GM12878 (cell line): ENCODE measurements around the gene BMPR1B. TPM values are rescaled to one million over a fixed set of nuclear protein-coding genes. Genes with fewer than 3 reads are reported as not detected.
A peak's percentile ranks its signal among the peaks of the same experiment; 100 is the strongest.

Experiments used
- ATAC-seq: fragments of 200-7000 bp; cut with Tn5 transposase; 3 replicates; pipeline ENCODE4 v1.9.1; 2020; ENCODE audit warnings: mild to moderate bottlenecking, moderate library complexity
- BruUV-seq: library from RNA; stranded (reverse); fragments of 400-500 nt; replicated peaks from 2 replicates; lab custom pipeline; 2021; lab: Mats Ljungman, UMichigan
- CTCF ChIA-PET: fragments of 300-600 bp; sonication (Branson Sonifier 250); formaldehyde crosslinking; extraction: SDS; loops from one replicate; lab custom pipeline; 2021; ENCODE audit warnings: inconsistent platforms; lab: Yijun Ruan, JAX
- POLR2A ChIA-PET: fragments of 350-600 bp; formaldehyde crosslinking; extraction: SDS; loops from one replicate; lab custom pipeline; 2021; ENCODE audit warnings: inconsistent platforms; lab: Charles Lee
- RAD21 ChIA-PET: fragments of 300-600 bp; sonication (Branson Sonifier 250); formaldehyde crosslinking; loops from one replicate; lab custom pipeline; 2023; ENCODE audit warnings: antibody characterized with exemption; ENCODE audit not compliant: unreplicated experiment; lab: Charles Lee
- SMC1A ChIA-PET: fragments of 300-600 bp; sonication (Branson Sonifier 250); formaldehyde crosslinking; loops from one replicate; lab custom pipeline; 2023; ENCODE audit not compliant: unreplicated experiment, uncharacterized antibody; lab: Charles Lee
- DNase-seq: peaks from one replicate; pipeline ENCODE4 v3.0.0-alpha.2; 2011; ENCODE audit warnings: low read depth, low spot score
- FAIRE-seq: peaks from 3 replicates; lab custom pipeline; 2011; peaks lifted over from hg19 to GRCh38; lab: Jason Lieb, UNC
- H2AFZ ChIP-seq: 2 replicates; pipeline ENCODE4 v1.6.0; 2011; ENCODE audit warnings: low read depth, low read length, control low read depth; ENCODE audit not compliant: control insufficient read depth
- H3K27ac ChIP-seq: 2 replicates; pipeline ENCODE4 v1.5.1; 2011; ENCODE audit warnings: control low read depth; ENCODE audit not compliant: control insufficient read depth, insufficient read depth
- H3K27me3 ChIP-seq, 2 experiments: replicated peaks in 1 of 2; 2 replicates each; pipeline versions ENCODE4 v1.6.0 to v1.6.1; 2011; ENCODE audit warnings: low read length in 1 of 2; ENCODE audit not compliant: control insufficient read depth in 2 of 2, insufficient read depth in 2 of 2
- H3K36me3 ChIP-seq, 2 experiments: 2 replicates each; pipeline ENCODE4 v1.5.1; 2011; ENCODE audit warnings: low read length in 1 of 2; ENCODE audit not compliant: control insufficient read depth in 2 of 2, insufficient read depth in 2 of 2
- H3K4me1 ChIP-seq: 2 replicates; pipeline ENCODE4 v1.6.1; 2011; ENCODE audit warnings: mild to moderate bottlenecking, low read length, moderate library complexity, mixed read lengths; ENCODE audit not compliant: control insufficient read depth, insufficient read depth
- H3K4me2 ChIP-seq: 2 replicates; pipeline ENCODE4 v1.6.0; 2011; ENCODE audit warnings: control low read depth; ENCODE audit not compliant: control insufficient read depth, insufficient read depth
- H3K4me3 ChIP-seq: fragments of 200-600 bp; sonication (generic); 2 replicates; pipeline ENCODE4 v1.5.1; 2016
- H3K79me2 ChIP-seq: 2 replicates; pipeline ENCODE4 v1.6.0; 2011; ENCODE audit warnings: low read length; ENCODE audit not compliant: control insufficient read depth, insufficient read depth
- H3K9ac ChIP-seq: 2 replicates; pipeline ENCODE4 v1.8.0; 2011; ENCODE audit warnings: low read length, control low read depth, mixed read lengths; ENCODE audit not compliant: control insufficient read depth, insufficient read depth
- H3K9me3 ChIP-seq: replicated peaks from 3 replicates; pipeline ENCODE4 v1.5.1; 2011; ENCODE audit warnings: mild to moderate bottlenecking, low read length; ENCODE audit not compliant: control insufficient read depth, insufficient read depth
- H4K20me1 ChIP-seq: 2 replicates; pipeline ENCODE4 v1.6.0; 2011; ENCODE audit not compliant: control insufficient read depth, insufficient read depth
- HDGF ChIP-seq: fragments of 450-650 bp; IDR thresholded peaks from 2 replicates; pipeline ENCODE4 v1.6.1; 2016; ENCODE audit warnings: antibody characterized with exemption
- RAD21 ChIP-seq: IDR thresholded peaks from 2 replicates; pipeline ENCODE4 v1.6.1; 2011; ENCODE audit warnings: mild to moderate bottlenecking, low read depth, low read length, moderate library complexity; ENCODE audit not compliant: insufficient read depth
- TARDBP ChIP-seq: IDR thresholded peaks from 2 replicates; pipeline ENCODE4 v1.6.1; 2016; ENCODE audit warnings: borderline replicate concordance
- WGBS: methylation state at CpG from one replicate; pipeline ENCODE4 v1.1.6; 2016; ENCODE audit warnings: low lambda C conversion rate; ENCODE audit not compliant: insufficient replicate concordance, insufficient coverage; ENCODE audit errors: missing lambda C conversion rate; 5-methylcytosine and 5-hydroxymethylcytosine counted together
- in situ Hi-C: fragments of 300-500 bp; cut with MboI; formaldehyde crosslinking; loops from 9 replicates; pipeline ENCODE4 v1.14.3; 2018; ENCODE audit warnings: mixed read lengths
- intact Hi-C: fragments of 100-400 bp; cut with micrococcal nuclease; formaldehyde crosslinking; loops from one replicate; pipeline ENCODE4 v1.14.2; 2022; ENCODE audit not compliant: unreplicated experiment
- polyA plus RNA-seq, 11 experiments: library from polyadenylated mRNA; depleted of rRNA in 4 of 11; unstranded in 6 of 11; stranded (reverse) in 5 of 11; fragments of >200 nt; fragmentation: Nextera tagmentation in 4 of 11; fragmentation: Illumina TruSeq in 1 of 11; extraction: Ambion mirVana in 4 of 11; extraction: Trizol in 1 of 11; gene quantifications; 1 replicate in 1 of 11; 2 replicates in 10 of 11; pipeline versions ENCODE4 v1.2.1 to v1.2.3, GENCODE V29; 2011 to 2016; ENCODE audit warnings: inconsistent platforms in 2 of 11, missing spikeins in 2 of 11, low read depth in 1 of 11
- total RNA-seq, 4 experiments: library from RNA; depleted of rRNA in 3 of 4; stranded (reverse); fragments of >200 nt in 3 of 4; fragmentation: Illumina TruSeq in 1 of 4; extraction: Trizol in 1 of 4; gene quantifications; 2 replicates each; pipeline versions ENCODE4 v1.2.1 to v1.2.3, GENCODE V29; 2013 to 2021

Gene BMPR1B
- total and polyA plus RNA-seq, 10 of the 15 experiments (the other 5 are each of a cell fraction or from before 2014, with no cell fraction given) = not detected

DNA sequence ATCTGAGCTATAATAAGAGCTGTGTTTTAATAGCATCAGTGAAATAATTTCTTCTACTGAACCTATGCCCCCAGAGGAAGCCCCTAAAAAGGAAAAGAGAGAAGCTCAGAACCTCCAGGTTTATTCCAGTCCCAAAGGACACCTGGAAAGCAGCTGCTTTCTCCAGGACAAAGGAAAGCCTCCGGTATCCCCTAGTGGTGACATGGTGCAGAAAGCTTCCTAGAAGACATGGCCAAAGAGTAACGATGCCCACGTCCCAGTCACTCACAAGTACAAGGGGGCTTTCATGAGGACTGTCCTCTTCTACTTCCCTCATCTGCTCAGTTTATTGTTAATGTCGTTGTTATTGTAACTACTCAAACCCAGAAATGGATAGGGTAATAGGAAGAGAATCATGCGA lies 447.1 kb downstream of the BMPR1B start:
- FAIRE-seq = no peak

More for the DNA sequence above, 447.1 kb downstream of the BMPR1B start:
- SMC1A ChIA-PET = interaction anchor here (0.6 kb wide), 1 partner anchor 11 kb away, joined by 3 read pairs; no protein-coding TSS in a partner anchor
- H3K27me3 ChIP-seq = no peaks in the 10 kb centered on the region
- no peak overlapping the region for H3K4me2 ChIP-seq
- intact Hi-C loops = no loop called here
- H3K4me1 ChIP-seq = no peaks in the 10 kb centered on the region
- 0 out of 2 replicates have a peak, but pooled peaks have one; percentile 9 for TF ChIP-seq RAD21
- no peak for TF ChIP-seq TARDBP
- no peak for TF ChIP-seq HDGF
- ATAC-seq (no peak), DNase-seq (no peak)
- no peak overlapping the region for H2AFZ ChIP-seq
- no peaks in the 10 kb centered on the region for H3K79me2 ChIP-seq
- H3K27ac ChIP-seq = no peak overlapping the region
- H3K36me3 ChIP-seq = no peaks in the 10 kb centered on the region
- in situ Hi-C loops = no loop called here
- CTCF ChIA-PET = interaction anchor here (1.0 kb wide), 1 partner anchor 41 kb away, joined by 3 read pairs; no protein-coding TSS in a partner anchor
- no peaks in the 10 kb centered on the region for H3K9me3 ChIP-seq
- H3K9ac ChIP-seq = no peak overlapping the region
- no peak overlapping the region for H3K4me3 ChIP-seq
- WGBS = 9% methylated on average over 5 of the region's 5 CpGs
- BruUV-seq = no TSS peak
- RAD21 ChIA-PET = no interaction called here
- H4K20me1 ChIP-seq = no peaks in the 10 kb centered on the region
- POLR2A ChIA-PET = no interaction called here
